Erythroblast (primary cell): ENCODE measurements around the gene UQCRC1.

ENCODE experiments used
- GATA1 ChIP-seq: IDR thresholded peaks from 2 replicates; pipeline ENCODE4 v1.6.1; 2011; ENCODE audit warnings: low read depth, mild to moderate bottlenecking, control low read depth, low read length, moderate library complexity
- POLR2A ChIP-seq: IDR thresholded peaks from 2 replicates; pipeline ENCODE4 v1.6.1; 2011; ENCODE audit warnings: mild to moderate bottlenecking, low read length

DNA sequence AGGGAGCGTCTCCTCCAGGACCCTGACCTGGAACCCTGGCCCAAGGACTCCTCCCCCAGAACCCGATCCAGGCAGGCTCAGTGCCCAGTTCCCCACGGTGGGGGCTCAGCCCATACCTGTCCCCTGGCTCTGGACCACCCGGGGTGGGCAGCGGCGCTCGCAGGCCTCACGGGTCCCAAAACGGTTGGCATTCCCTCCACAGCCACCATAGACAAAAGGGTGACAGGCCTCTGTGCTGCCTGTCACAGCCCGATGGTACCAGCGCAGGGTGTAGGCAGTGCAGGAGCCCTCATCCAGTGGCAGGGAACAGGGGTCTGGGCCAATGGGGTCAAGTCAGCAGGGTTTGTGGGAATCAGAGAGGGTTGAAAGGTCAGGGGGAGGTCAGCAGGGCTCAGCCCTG is 44.8 kb downstream of the UQCRC1 start:
- TF ChIP-seq POLR2A (no peak), GATA1 (no peak)
